ENCODE measurements around the gene PVALB. TPM values are rescaled to one million over a fixed set of nuclear protein-coding genes. Genes with fewer than 3 reads are reported as not detected.
A peak's percentile ranks its signal among the peaks of the same experiment; 100 is the strongest.

PVALB gene, protein sequence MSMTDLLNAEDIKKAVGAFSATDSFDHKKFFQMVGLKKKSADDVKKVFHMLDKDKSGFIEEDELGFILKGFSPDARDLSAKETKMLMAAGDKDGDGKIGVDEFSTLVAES
- total RNA-seq (2021; ENCODE audit: unreplicated experiment) (not detected), Bru-seq, nascent RNA (percentile 5 among the genes with signal in this experiment), BruChase-seq, experiment 1, labeled RNA remaining after a 6-hour chase (not detected), BruChase-seq, experiment 2, labeled RNA remaining after a 2-hour chase (not detected)
- not detected in 2 replicates for polyA plus RNA-seq (2012)
- long read RNA-seq, result 0 reads

- Histone ChIP-seq H3K36me3 (ENCODE audit: control insufficient read depth in 1 of 2, insufficient read depth in 2 of 2, low read length in 2 of 2) (no peaks in the 10 kb centered on the region), H4K20me1 (ENCODE audit: insufficient read depth) (no peaks in the 10 kb centered on the region), H3K9ac (ENCODE audit: low read length) (no peak within 1 kb of the TSS), H3K27ac (ENCODE audit: low read depth, low read length) (no peak within 1 kb of the TSS), H3K79me2 (ENCODE audit: insufficient read depth, low read length) (no peaks in the 10 kb centered on the region), H3K9me3 (ENCODE audit: control insufficient read depth in 1 of 2, insufficient read depth in 1 of 2, low read depth in 1 of 2, low read length in 2 of 2) (no peaks in the 10 kb centered on the region), H3K4me3 (replicated peaks in 1 of 2; ENCODE audit: low read depth in 1 of 2, low read length in 2 of 2) (no peak within 1 kb of the TSS), H3K9me2 (ENCODE audit: insufficient read depth) (no peaks in the 10 kb centered on the region), H3K4me2 (ENCODE audit: low read length) (no peak within 1 kb of the TSS), H2AFZ (ENCODE audit: low read depth, low read length, poor library complexity, severe bottlenecking) (no peak within 1 kb of the TSS), H3K4me1 (ENCODE audit: control insufficient read depth in 1 of 2, insufficient read depth in 2 of 2, low read length in 2 of 2) (no peaks in the 10 kb centered on the region), H3K27me3 (ENCODE audit: insufficient read depth, low read length) (peaks cover 30% of the 10 kb centered on the region)
- TF ChIP-seq MAX (IDR thresholded peaks at IDR 0.05) (no peak), CTCF (IDR thresholded peaks at IDR 0.05 in 2 of 3, conservative IDR thresholded peaks at IDR 0.05 in 1 of 3; ENCODE audit: borderline replicate concordance in 1 of 3, insufficient read depth in 1 of 3, low read depth in 2 of 3, low read length in 2 of 3) (no peak), JUND (IDR thresholded peaks at IDR 0.05) (no peak), ZFX (IDR thresholded peaks at IDR 0.05) (no peak), SIN3A (IDR thresholded peaks at IDR 0.05; ENCODE audit: low read depth) (no peak), EZH2phosphoT487 (IDR thresholded peaks at IDR 0.05; ENCODE audit: borderline replicate concordance) (no peak), TCF7L2 (IDR thresholded peaks at IDR 0.05; ENCODE audit: borderline replicate concordance, extremely low read depth, insufficient read depth, insufficient read length) (no peak), POLR2AphosphoS5 (IDR thresholded peaks at IDR 0.05; ENCODE audit: low read depth, low read length) (no peak), ATF3 (IDR thresholded peaks at IDR 0.05) (no peak), ELF1 (IDR thresholded peaks at IDR 0.05; ENCODE audit: borderline replicate concordance, low read depth) (no peak)
- POLR2A ChIA-PET, result no interaction called here
- BruUV-seq (replicated peaks), result no TSS peak
- ATAC-seq (no peak), DNase-seq (ENCODE audit: low read depth, low spot score) (no peak)
- RAD21 ChIA-PET (ENCODE audit: low non-redundant PET in 1 of 2, low total read pairs in 2 of 2, uncharacterized antibody in 2 of 2, unreplicated experiment in 2 of 2), result no interaction called here
- CTCF ChIA-PET, result no interaction called here
- intact Hi-C loops (cut with micrococcal nuclease), result no loop called here
These were observed at the start of gene PVALB for GRCh38 chr22:36816636-36817524. Gene PVALB, minus strand, starts transcription at chr22:36817035. Its CDS starts 30 bp downstream, at chr22:36817005.

All from HCT116 (cell line).